Measurements from ENCODE around the gene COIL.

The COIL gene

GRCh38 chr17:56960596-56961538, at the start of gene COIL:
TSS of gene COIL (minus strand) at chr17:56961050. CDS start at chr17:56961019, 31 bp downstream.
- DNase-seq (ENCODE audit: low spot score in 2 of 2) (peak; percentile 96 to 98), ATAC-seq (peak; percentile 99)
- H3K4me1 Mint-ChIP-seq = peaks cover 12% of the 10 kb centered on the region
- no peaks in the 10 kb centered on the region for H3K9me3 Mint-ChIP-seq
- peaks cover 5% of the 10 kb centered on the region for H3K36me3 Mint-ChIP-seq
- peak within 1 kb of the TSS; percentile 68 for H3K4me3 Mint-ChIP-seq
- peak within 1 kb of the TSS; percentile 82 for H3K27ac Mint-ChIP-seq

- Mint-ChIP-seq H3K9me3 (no peaks in the 10 kb centered on the region), H3K4me1 (peaks cover 17% of the 10 kb centered on the region), H3K27ac (no peak overlapping the region), H3K36me3 (no peaks in the 10 kb centered on the region), H3K4me3 (peak overlapping the region; percentile 2)
- DNase-seq (ENCODE audit: low spot score in 2 of 2) = no peak
- ATAC-seq = no peak
Measured at GRCh38 chr17:57010487-57010886, 49.6 kb upstream of the COIL start.

GRCh38 chr17:57009737-57010445, 49.0 kb upstream of the COIL start:
- peak overlapping the region; percentile 2 for H3K4me3 Mint-ChIP-seq
- ATAC-seq (peak; percentile 83), DNase-seq (ENCODE audit: low spot score in 2 of 2) (peak; percentile 24 to 71)
- H3K27ac Mint-ChIP-seq = no peak overlapping the region
- no peaks in the 10 kb centered on the region for H3K9me3 Mint-ChIP-seq
- H3K4me1 Mint-ChIP-seq = peaks cover 23% of the 10 kb centered on the region
- H3K36me3 Mint-ChIP-seq = no peaks in the 10 kb centered on the region

- H3K27ac Mint-ChIP-seq = peak overlapping the region; percentile 52
- peaks cover 24% of the 10 kb centered on the region for H3K4me1 Mint-ChIP-seq
- H3K4me3 Mint-ChIP-seq = no peak overlapping the region
- H3K9me3 Mint-ChIP-seq = no peaks in the 10 kb centered on the region
- DNase-seq (ENCODE audit: low spot score in 2 of 2) (no peak), ATAC-seq (peak; percentile 57)
- H3K36me3 Mint-ChIP-seq = no peaks in the 10 kb centered on the region
Measured at GRCh38 chr17:57008958-57009357, 48.1 kb upstream of the COIL start.

GRCh38 chr17:57006040-57006439, 45.2 kb upstream of the COIL start:
- Mint-ChIP-seq H3K36me3 (peaks cover 6% of the 10 kb centered on the region), H3K27ac (no peak overlapping the region), H3K4me1 (peaks cover 24% of the 10 kb centered on the region), H3K4me3 (no peak overlapping the region), H3K9me3 (no peaks in the 10 kb centered on the region)
- ATAC-seq (no peak), DNase-seq (ENCODE audit: low spot score in 2 of 2) (no peak)

GRCh38 chr17:57004944-57005579, 44.2 kb upstream of the COIL start:
- Mint-ChIP-seq H3K4me1 (peaks cover 20% of the 10 kb centered on the region), H3K27ac (no peak overlapping the region), H3K9me3 (no peaks in the 10 kb centered on the region), H3K4me3 (no peak overlapping the region), H3K36me3 (peaks cover 6% of the 10 kb centered on the region)
- ATAC-seq = peak; percentile 62
- no peak for DNase-seq (ENCODE audit: low spot score in 2 of 2)

GRCh38 chr17:57002904-57003303, 42.1 kb upstream of the COIL start:
- DNase-seq (ENCODE audit: low spot score in 2 of 2) = no peak
- no peak overlapping the region for H3K4me3 Mint-ChIP-seq
- H3K9me3 Mint-ChIP-seq = no peaks in the 10 kb centered on the region
- peaks cover 11% of the 10 kb centered on the region for H3K4me1 Mint-ChIP-seq
- ATAC-seq = no peak
- H3K36me3 Mint-ChIP-seq = peaks cover 13% of the 10 kb centered on the region
- H3K27ac Mint-ChIP-seq = peak overlapping the region; percentile 18

GRCh38 chr17:57001541-57001940, 40.7 kb upstream of the COIL start:
- Mint-ChIP-seq H3K4me1 (peaks cover 11% of the 10 kb centered on the region), H3K9me3 (no peaks in the 10 kb centered on the region), H3K27ac (no peak overlapping the region), H3K36me3 (peaks cover 25% of the 10 kb centered on the region), H3K4me3 (no peak overlapping the region)
- ATAC-seq (no peak), DNase-seq (ENCODE audit: low spot score in 2 of 2) (no peak)

- Mint-ChIP-seq H3K4me1 (no peaks in the 10 kb centered on the region), H3K27ac (peak overlapping the region; percentile 40), H3K9me3 (no peaks in the 10 kb centered on the region), H3K36me3 (peaks cover 35% of the 10 kb centered on the region), H3K4me3 (no peak overlapping the region)
- ATAC-seq = no peak
- DNase-seq (ENCODE audit: low spot score in 2 of 2) = no peak
Measured at GRCh38 chr17:56997313-56997712, 36.5 kb upstream of the COIL start.

GRCh38 chr17:56995766-56996165, 34.9 kb upstream of the COIL start:
- DNase-seq (ENCODE audit: low spot score in 2 of 2) = no peak
- no peak overlapping the region for H3K27ac Mint-ChIP-seq
- H3K4me1 Mint-ChIP-seq = no peaks in the 10 kb centered on the region
- peaks cover 32% of the 10 kb centered on the region for H3K36me3 Mint-ChIP-seq
- no peak overlapping the region for H3K4me3 Mint-ChIP-seq
- H3K9me3 Mint-ChIP-seq = no peaks in the 10 kb centered on the region
- no peak for ATAC-seq

GRCh38 chr17:56994009-56994792, 33.4 kb upstream of the COIL start:
- Mint-ChIP-seq H3K4me3 (no peak overlapping the region), H3K9me3 (no peaks in the 10 kb centered on the region), H3K27ac (no peak overlapping the region), H3K4me1 (no peaks in the 10 kb centered on the region), H3K36me3 (peaks cover 32% of the 10 kb centered on the region)
- ATAC-seq (no peak), DNase-seq (ENCODE audit: low spot score in 2 of 2) (no peak)

- DNase-seq (ENCODE audit: low spot score in 2 of 2) (no peak), ATAC-seq (no peak)
- Mint-ChIP-seq H3K27ac (no peak overlapping the region), H3K4me1 (no peaks in the 10 kb centered on the region), H3K4me3 (no peak overlapping the region), H3K9me3 (no peaks in the 10 kb centered on the region), H3K36me3 (peaks cover 20% of the 10 kb centered on the region)
Measured at GRCh38 chr17:56992364-56992763, 31.5 kb upstream of the COIL start.

GRCh38 chr17:56988901-56989572, 28.2 kb upstream of the COIL start:
- no peak for DNase-seq (ENCODE audit: low spot score in 2 of 2)
- Mint-ChIP-seq H3K27ac (no peak overlapping the region), H3K9me3 (no peaks in the 10 kb centered on the region), H3K36me3 (peaks cover 19% of the 10 kb centered on the region), H3K4me3 (no peak overlapping the region), H3K4me1 (no peaks in the 10 kb centered on the region)
- no peak for ATAC-seq

GRCh38 chr17:56987283-56987834, 26.5 kb upstream of the COIL start:
- no peak for DNase-seq (ENCODE audit: low spot score in 2 of 2)
- Mint-ChIP-seq H3K4me3 (no peak overlapping the region), H3K4me1 (no peaks in the 10 kb centered on the region), H3K36me3 (peaks cover 19% of the 10 kb centered on the region), H3K27ac (no peak overlapping the region), H3K9me3 (no peaks in the 10 kb centered on the region)
- no peak for ATAC-seq
